ENCODE measurements around the gene CADM2. TPM values are rescaled to one million over a fixed set of nuclear protein-coding genes. Genes with fewer than 3 reads are reported as not detected.

The CADM2 gene
- total RNA-seq, 1 experiment from 2014 or later = not detected

DNA sequence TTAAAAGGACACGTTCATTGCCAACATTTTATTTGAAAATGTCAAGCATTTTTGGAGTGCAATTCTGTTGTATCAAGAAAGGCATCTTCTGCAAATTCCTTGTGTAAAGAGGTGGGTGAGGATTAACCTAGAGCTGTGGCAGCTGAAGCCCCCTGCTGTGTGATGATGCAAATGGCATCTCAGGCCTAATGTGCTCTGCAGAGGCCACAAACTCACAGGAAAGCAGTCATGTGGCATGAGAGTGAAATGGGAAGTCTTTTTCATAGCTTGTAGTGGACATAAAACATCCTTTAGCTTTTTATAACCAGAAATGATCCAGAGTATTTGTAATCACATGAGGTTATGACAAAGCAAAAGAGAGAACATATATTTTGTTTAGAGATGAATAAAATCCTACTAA lies 6.4 kb downstream of the CADM2 start:
- BruUV-seq (replicated peaks) = no TSS peak
- DNase-seq (ENCODE audit: low read depth, low spot score) = no peak
- Histone ChIP-seq H3K4me1 (ENCODE audit: control insufficient read depth in 1 of 2, insufficient read depth in 2 of 2, low read length in 2 of 2) (no peaks in the 10 kb centered on the region), H3K27me3 (ENCODE audit: insufficient read depth, low read length) (no peaks in the 10 kb centered on the region), H3K9me3 (ENCODE audit: control insufficient read depth in 1 of 2, insufficient read depth in 1 of 2, low read depth in 1 of 2, low read length in 2 of 2) (peaks cover 10 to 11% of the 10 kb centered on the region in 2 experiments; a peak in 2 of 4 replicates), H4K20me1 (ENCODE audit: insufficient read depth) (no peaks in the 10 kb centered on the region), H3K79me2 (ENCODE audit: insufficient read depth, low read length) (no peaks in the 10 kb centered on the region), H3K4me3 (replicated peaks in 1 of 2; ENCODE audit: low read depth in 1 of 2, low read length in 2 of 2) (no peak overlapping the region), H3K9ac (ENCODE audit: low read length) (no peak overlapping the region), H3K4me2 (ENCODE audit: low read length) (no peak overlapping the region), H3K9me2 (ENCODE audit: insufficient read depth) (no peaks in the 10 kb centered on the region), H3K36me3 (ENCODE audit: control insufficient read depth in 1 of 2, insufficient read depth in 2 of 2, low read length in 2 of 2) (no peaks in the 10 kb centered on the region), H3K27ac (ENCODE audit: low read depth, low read length) (no peak overlapping the region), H2AFZ (ENCODE audit: low read depth, low read length, poor library complexity, severe bottlenecking) (no peak overlapping the region)
- intact Hi-C loops (cut with micrococcal nuclease) = no loop called here
- TF ChIP-seq RAD21 (IDR thresholded peaks at IDR 0.05; ENCODE audit: low read depth) (no peak), POLR2A (IDR thresholded peaks at IDR 0.05; ENCODE audit: borderline replicate concordance, extremely low read depth, insufficient read depth, insufficient read length) (no peak), CEBPB (IDR thresholded peaks at IDR 0.05; ENCODE audit: low read depth) (no peak), SIN3A (IDR thresholded peaks at IDR 0.05; ENCODE audit: low read depth) (no peak), TCF7L2 (IDR thresholded peaks at IDR 0.05; ENCODE audit: borderline replicate concordance, extremely low read depth, insufficient read depth, insufficient read length) (no peak), YY1 (IDR thresholded peaks at IDR 0.05; ENCODE audit: extremely low read depth, insufficient replicate concordance, low read depth, low read length) (no peak), EZH2phosphoT487 (IDR thresholded peaks at IDR 0.05; ENCODE audit: borderline replicate concordance) (no peak)
- TF ChIP-seq, protein P1, sequence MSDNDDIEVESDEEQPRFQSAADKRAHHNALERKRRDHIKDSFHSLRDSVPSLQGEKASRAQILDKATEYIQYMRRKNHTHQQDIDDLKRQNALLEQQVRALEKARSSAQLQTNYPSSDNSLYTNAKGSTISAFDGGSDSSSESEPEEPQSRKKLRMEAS (IDR thresholded peaks at IDR 0.05) = no peak
- TF ChIP-seq, protein P2, sequence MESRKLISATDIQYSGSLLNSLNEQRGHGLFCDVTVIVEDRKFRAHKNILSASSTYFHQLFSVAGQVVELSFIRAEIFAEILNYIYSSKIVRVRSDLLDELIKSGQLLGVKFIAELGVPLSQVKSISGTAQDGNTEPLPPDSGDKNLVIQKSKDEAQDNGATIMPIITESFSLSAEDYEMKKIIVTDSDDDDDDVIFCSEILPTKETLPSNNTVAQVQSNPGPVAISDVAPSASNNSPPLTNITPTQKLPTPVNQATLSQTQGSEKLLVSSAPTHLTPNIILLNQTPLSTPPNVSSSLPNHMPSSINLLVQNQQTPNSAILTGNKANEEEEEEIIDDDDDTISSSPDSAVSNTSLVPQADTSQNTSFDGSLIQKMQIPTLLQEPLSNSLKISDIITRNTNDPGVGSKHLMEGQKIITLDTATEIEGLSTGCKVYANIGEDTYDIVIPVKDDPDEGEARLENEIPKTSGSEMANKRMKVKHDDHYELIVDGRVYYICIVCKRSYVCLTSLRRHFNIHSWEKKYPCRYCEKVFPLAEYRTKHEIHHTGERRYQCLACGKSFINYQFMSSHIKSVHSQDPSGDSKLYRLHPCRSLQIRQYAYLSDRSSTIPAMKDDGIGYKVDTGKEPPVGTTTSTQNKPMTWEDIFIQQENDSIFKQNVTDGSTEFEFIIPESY (IDR thresholded peaks at IDR 0.05; ENCODE audit: extremely low read depth, insufficient replicate concordance, low read length) = no peak
- TF ChIP-seq, protein P3, sequence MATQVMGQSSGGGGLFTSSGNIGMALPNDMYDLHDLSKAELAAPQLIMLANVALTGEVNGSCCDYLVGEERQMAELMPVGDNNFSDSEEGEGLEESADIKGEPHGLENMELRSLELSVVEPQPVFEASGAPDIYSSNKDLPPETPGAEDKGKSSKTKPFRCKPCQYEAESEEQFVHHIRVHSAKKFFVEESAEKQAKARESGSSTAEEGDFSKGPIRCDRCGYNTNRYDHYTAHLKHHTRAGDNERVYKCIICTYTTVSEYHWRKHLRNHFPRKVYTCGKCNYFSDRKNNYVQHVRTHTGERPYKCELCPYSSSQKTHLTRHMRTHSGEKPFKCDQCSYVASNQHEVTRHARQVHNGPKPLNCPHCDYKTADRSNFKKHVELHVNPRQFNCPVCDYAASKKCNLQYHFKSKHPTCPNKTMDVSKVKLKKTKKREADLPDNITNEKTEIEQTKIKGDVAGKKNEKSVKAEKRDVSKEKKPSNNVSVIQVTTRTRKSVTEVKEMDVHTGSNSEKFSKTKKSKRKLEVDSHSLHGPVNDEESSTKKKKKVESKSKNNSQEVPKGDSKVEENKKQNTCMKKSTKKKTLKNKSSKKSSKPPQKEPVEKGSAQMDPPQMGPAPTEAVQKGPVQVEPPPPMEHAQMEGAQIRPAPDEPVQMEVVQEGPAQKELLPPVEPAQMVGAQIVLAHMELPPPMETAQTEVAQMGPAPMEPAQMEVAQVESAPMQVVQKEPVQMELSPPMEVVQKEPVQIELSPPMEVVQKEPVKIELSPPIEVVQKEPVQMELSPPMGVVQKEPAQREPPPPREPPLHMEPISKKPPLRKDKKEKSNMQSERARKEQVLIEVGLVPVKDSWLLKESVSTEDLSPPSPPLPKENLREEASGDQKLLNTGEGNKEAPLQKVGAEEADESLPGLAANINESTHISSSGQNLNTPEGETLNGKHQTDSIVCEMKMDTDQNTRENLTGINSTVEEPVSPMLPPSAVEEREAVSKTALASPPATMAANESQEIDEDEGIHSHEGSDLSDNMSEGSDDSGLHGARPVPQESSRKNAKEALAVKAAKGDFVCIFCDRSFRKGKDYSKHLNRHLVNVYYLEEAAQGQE (IDR thresholded peaks at IDR 0.05; ENCODE audit: low read depth) = no peak
- RAD21 ChIA-PET (ENCODE audit: low non-redundant PET in 1 of 2, low total read pairs in 2 of 2, uncharacterized antibody in 2 of 2, unreplicated experiment in 2 of 2) = no interaction called here
- ATAC-seq = no peak
- CTCF ChIA-PET = no interaction called here
- POLR2A ChIA-PET = no interaction called here
